ENCODE results near the gene SH3BGRL2.
A peak's percentile ranks its signal among the peaks of the same experiment; 100 is the strongest.

The SH3BGRL2 gene

GRCh38 chr6:79630883-79631692 is at the start of gene SH3BGRL2:
SH3BGRL2 (plus strand) TSS chr6:79631329; CDS start chr6:79631462, 133 bp downstream.
- DNase-seq = peak; percentile 65

- DNase-seq = no peak
These were observed 46.8 kb upstream of the SH3BGRL2 start for GRCh38 chr6:79584332-79584731.

GRCh38 chr6:79586548-79586947 is 44.6 kb upstream of the SH3BGRL2 start:
- no peak for DNase-seq

GRCh38 chr6:79589701-79590100 is 41.4 kb upstream of the SH3BGRL2 start:
- DNase-seq = no peak

GRCh38 chr6:79597155-79597554 is 34.0 kb upstream of the SH3BGRL2 start:
- DNase-seq = no peak

GRCh38 chr6:79598012-79598411 is 33.1 kb upstream of the SH3BGRL2 start:
- DNase-seq = no peak

- DNase-seq = no peak
These were observed 31.3 kb upstream of the SH3BGRL2 start for GRCh38 chr6:79599725-79600259.

- DNase-seq = no peak
These were observed 30.8 kb upstream of the SH3BGRL2 start for GRCh38 chr6:79600313-79600712.

- DNase-seq = no peak
These were observed 30.1 kb upstream of the SH3BGRL2 start for GRCh38 chr6:79600812-79601609.

GRCh38 chr6:79602859-79603258 is 28.3 kb upstream of the SH3BGRL2 start:
- no peak for DNase-seq

GRCh38 chr6:79604583-79605037 is 26.5 kb upstream of the SH3BGRL2 start:
- no peak for DNase-seq

GRCh38 chr6:79605061-79605460 is 26.1 kb upstream of the SH3BGRL2 start:
- no peak for DNase-seq

- DNase-seq = no peak
These were observed 25.0 kb upstream of the SH3BGRL2 start for GRCh38 chr6:79605968-79606764.

GRCh38 chr6:79607000-79607399 is 24.1 kb upstream of the SH3BGRL2 start:
- no peak for DNase-seq

GRCh38 chr6:79608334-79609224 is 22.6 kb upstream of the SH3BGRL2 start:
- DNase-seq = no peak

GRCh38 chr6:79609225-79609595 is 21.9 kb upstream of the SH3BGRL2 start:
- no peak for DNase-seq

GRCh38 chr6:79610306-79611009 is 20.7 kb upstream of the SH3BGRL2 start:
- DNase-seq = no peak

GRCh38 chr6:79612457-79612856 is 18.7 kb upstream of the SH3BGRL2 start:
- no peak for DNase-seq

GRCh38 chr6:79612918-79613317 is 18.2 kb upstream of the SH3BGRL2 start:
- no peak for DNase-seq

- no peak for DNase-seq
These were observed 17.2 kb upstream of the SH3BGRL2 start for GRCh38 chr6:79613912-79614311.

Data from NCI-H510A (cell line).